AG09319 (cell line): ENCODE results near the gene GARNL3.

ENCODE experiments used
- DNase-seq: peaks from one replicate; pipeline ENCODE4 v3.0.0-alpha.2; 2010; ENCODE audit warnings: low read depth; ENCODE audit errors: extremely low read depth
- TF ChIP-seq, protein P1 (sequence below): IDR thresholded peaks from 2 replicates; pipeline ENCODE4 v1.5.1; 2011; ENCODE audit warnings: low read depth, mild to moderate bottlenecking, inconsistent platforms, low read length, moderate library complexity

GARNL3 gene

DNA sequence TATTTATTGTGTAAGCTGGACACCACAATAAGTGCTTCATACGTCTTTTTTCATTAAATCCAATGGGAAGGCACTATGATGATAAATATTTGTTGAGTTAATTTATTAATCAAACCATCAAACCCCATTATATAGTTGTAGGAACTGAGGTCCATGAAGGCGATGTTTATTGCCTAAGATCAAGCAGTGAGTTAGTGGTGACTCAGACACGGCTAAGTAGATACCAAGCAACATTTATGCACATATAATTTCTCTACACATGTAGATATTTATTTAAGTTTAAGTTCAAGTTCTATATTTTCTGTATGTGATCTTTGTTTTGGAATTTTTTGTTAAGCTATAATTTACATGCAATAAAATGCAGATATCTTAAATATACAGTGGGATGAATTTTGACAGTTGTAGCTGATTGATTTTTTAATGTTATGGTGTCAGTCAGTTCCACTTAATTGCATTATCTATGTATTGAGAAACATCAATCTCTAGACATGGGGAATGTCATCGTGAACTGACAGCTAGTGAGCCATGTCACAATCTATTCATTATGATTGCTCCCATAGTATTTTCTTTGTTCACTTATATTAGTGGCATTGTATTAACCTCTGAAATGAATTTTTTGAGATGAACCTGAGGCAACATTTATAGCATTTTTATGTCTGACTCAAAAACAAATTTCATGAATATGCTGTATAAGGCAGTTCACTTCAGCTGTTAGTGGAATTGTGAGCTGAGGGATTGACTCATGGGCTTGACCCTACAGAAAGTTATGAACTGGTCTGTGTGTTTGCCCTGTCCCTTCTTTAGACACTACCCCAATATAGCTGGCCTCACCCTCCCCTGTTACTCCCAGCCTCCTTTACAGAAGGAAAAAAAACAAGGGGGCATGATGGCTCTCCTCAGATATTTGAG is 11.9 kb upstream of the GARNL3 start:
- TF ChIP-seq, protein P1, sequence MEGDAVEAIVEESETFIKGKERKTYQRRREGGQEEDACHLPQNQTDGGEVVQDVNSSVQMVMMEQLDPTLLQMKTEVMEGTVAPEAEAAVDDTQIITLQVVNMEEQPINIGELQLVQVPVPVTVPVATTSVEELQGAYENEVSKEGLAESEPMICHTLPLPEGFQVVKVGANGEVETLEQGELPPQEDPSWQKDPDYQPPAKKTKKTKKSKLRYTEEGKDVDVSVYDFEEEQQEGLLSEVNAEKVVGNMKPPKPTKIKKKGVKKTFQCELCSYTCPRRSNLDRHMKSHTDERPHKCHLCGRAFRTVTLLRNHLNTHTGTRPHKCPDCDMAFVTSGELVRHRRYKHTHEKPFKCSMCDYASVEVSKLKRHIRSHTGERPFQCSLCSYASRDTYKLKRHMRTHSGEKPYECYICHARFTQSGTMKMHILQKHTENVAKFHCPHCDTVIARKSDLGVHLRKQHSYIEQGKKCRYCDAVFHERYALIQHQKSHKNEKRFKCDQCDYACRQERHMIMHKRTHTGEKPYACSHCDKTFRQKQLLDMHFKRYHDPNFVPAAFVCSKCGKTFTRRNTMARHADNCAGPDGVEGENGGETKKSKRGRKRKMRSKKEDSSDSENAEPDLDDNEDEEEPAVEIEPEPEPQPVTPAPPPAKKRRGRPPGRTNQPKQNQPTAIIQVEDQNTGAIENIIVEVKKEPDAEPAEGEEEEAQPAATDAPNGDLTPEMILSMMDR: no peak
- no peak for DNase-seq

- TF ChIP-seq, protein P1: no peak
- DNase-seq: no peak
Measured at GRCh38 chr9:127253446-127253845, 11.1 kb upstream of the GARNL3 start.

- no peak for DNase-seq
- TF ChIP-seq, protein P1: no peak
Measured at GRCh38 chr9:127255692-127256091, 8.9 kb upstream of the GARNL3 start.

GRCh38 chr9:127256324-127256723 is 8.2 kb upstream of the GARNL3 start:
- DNase-seq: no peak
- TF ChIP-seq, protein P1: no peak

GRCh38 chr9:127258606-127259471 is 5.7 kb upstream of the GARNL3 start:
- no peak for DNase-seq
- TF ChIP-seq, protein P1: no peak

GRCh38 chr9:127262602-127263001 is 2.0 kb upstream of the GARNL3 start:
- no peak for DNase-seq
- TF ChIP-seq, protein P1: no peak

DNA sequence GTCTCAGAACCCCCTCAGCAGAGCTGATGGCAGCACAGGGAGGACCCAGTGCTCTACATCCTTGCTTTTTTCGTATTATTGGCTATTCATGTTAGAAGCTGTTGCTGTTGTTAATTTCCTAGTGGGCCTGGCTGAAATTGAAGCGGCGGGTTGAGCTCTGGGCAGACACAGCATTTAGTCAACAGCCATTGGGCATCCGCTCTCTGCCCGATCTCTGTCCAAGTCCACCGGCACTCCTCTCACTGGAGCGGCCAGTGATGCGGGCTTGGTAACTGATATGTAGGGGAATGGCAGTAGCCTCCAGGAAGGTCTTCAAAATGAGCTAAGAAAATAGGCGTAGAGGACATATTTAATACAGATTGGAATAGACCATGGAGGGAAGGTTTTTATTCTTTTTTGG is 1.3 kb upstream of the GARNL3 start:
- no peak for DNase-seq
- TF ChIP-seq, protein P1: no peak
